ENCODE results near the gene NUDT6. TPM values are rescaled to one million over a fixed set of nuclear protein-coding genes. Genes with fewer than 3 reads are reported as not detected.

Gene NUDT6
- 5.8 and 6.1 TPM in 2 replicates for total RNA-seq

GRCh38 chr4:122921971-122922876 lies at the start of gene NUDT6:
Gene NUDT6 (minus strand): TSS chr4:122922597. CDS start chr4:122922572, 25 bp downstream.

Other genes with a start within 250 kb of the NUDT6 start
- gene BBS12, start 189.9 kb downstream of the NUDT6 start, total RNA-seq, result 5.0 and 6.2 TPM in 2 replicates
- gene FGF2, start 95.8 kb downstream of the NUDT6 start, total RNA-seq, result 33.0 and 44.7 TPM in 2 replicates

Data from aortic smooth muscle cell (primary cell).